ENCODE results near the gene NTSR1.

The NTSR1 gene

GRCh38 chr20:62694106-62694505, 14.5 kb upstream of the NTSR1 start:
- DNase-seq (ENCODE audit: low read depth, low spot score) = no peak

GRCh38 chr20:62694868-62695267, 13.8 kb upstream of the NTSR1 start:
- DNase-seq (ENCODE audit: low read depth, low spot score) = no peak

GRCh38 chr20:62695448-62696414, 12.9 kb upstream of the NTSR1 start:
- no peak for DNase-seq (ENCODE audit: low read depth, low spot score)

DNA sequence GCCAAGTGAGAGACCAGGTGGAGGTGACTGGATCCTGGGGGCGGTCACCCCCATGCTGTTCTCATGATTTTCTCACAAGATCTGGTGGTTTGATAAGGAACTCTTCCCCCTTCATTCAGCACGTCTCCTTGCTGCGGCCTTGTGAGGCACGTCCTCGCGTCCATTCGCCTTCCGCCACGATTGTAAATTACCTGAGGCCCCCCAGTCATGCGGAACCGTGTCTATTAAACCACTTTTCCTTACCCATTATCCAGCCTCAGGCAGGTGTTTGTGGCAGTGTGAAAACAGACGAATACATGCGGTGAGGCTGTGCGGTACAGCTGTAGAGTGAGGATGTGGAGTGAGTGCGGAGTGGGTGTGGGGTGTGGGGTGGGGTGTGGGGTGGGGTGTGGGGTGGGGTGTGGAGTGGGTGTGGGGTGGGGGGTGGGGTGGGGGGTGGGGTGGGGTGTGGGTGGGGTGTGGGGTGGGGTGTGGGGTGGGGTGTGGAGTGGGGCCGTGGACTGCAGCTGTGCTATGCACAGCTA, 12.1 kb upstream of the NTSR1 start:
- no peak for DNase-seq (ENCODE audit: low read depth, low spot score)

DNA sequence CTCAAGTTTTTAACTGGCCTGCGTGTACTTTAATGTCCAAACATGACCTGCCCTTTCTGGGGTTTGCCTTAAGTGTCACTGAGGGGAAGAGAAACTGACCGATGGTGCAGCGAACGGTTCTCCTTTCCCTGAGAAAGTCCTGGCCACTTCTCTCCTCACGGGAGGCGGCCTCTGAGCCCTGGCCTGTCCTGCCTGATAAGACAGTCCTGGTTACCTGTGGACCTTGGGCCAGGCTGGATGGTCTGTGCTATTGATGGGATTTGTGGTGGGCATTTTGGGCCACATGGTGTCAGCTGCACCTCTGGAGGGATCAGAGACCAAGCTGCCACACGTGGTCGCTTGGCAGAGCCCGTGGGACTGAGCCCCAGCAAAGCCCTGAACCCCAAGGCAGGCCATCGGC, 11.6 kb upstream of the NTSR1 start:
- no peak for DNase-seq (ENCODE audit: low read depth, low spot score)

DNA sequence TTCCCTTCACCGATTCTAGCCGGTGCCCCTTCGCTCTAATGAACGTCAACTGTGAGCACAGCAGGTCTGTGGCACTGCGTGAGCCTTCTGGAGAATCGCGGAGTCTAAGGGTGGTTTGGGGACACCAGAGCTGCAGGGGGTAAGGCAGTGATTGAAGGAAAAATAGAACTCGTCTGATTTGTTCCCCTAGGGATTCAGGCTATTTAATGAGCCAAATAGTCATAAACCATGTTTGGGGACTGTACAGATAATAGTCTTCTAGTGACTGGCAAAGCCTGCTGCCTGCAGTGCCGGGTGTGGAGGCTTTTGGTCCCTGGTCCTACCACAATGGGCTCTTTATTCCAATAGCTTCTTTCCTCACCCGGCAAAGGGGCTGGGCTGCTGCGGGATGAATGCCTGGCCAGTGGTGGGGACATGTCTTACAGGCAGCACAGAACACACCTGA, 11.1 kb upstream of the NTSR1 start:
- DNase-seq (ENCODE audit: low read depth, low spot score) = no peak

- DNase-seq (ENCODE audit: low read depth, low spot score) = no peak
Observed at GRCh38 chr20:62698231-62698630, 10.4 kb upstream of the NTSR1 start.

DNA sequence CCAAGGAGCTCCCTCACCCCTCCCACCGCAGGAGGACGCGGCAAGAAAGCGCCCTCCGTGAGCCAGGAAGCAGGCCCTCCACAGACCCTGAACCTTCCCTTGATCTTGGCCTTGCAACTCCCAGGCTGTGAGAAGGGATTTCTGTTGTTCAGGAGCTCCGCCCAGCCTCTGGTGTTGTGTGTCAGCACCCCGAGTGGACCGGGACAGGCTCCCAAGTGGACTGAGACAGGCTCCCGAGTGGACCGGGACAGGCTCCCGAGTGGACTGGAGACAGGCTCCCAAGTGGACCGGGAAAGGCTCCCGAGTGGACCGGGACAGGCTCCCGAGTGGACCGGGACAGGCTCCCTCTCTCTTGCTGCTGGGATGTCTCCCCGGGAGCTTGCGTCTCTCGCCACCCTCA, 9.3 kb upstream of the NTSR1 start:
- DNase-seq (ENCODE audit: low read depth, low spot score) = no peak

DNA sequence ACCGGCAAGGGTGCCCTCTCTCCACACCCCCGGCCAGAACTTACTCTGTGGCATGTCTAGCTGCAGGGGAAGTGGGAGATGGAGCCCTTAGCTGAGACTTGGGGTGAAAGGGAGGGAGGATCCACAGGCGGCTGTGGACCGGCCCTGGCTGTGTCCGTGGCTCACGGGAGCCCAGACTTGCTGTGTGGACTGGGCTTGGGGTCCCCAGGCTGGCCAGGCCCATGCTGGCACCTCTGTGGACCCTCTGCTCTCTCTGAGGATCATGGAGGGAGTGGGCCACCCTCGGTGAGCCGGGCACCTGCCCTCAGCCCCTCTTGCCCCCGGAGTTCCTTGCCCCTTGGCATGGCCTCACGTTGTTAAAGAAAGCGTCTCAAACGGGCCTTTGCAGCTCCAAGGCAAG, 8.9 kb upstream of the NTSR1 start:
- no peak for DNase-seq (ENCODE audit: low read depth, low spot score)

DNA sequence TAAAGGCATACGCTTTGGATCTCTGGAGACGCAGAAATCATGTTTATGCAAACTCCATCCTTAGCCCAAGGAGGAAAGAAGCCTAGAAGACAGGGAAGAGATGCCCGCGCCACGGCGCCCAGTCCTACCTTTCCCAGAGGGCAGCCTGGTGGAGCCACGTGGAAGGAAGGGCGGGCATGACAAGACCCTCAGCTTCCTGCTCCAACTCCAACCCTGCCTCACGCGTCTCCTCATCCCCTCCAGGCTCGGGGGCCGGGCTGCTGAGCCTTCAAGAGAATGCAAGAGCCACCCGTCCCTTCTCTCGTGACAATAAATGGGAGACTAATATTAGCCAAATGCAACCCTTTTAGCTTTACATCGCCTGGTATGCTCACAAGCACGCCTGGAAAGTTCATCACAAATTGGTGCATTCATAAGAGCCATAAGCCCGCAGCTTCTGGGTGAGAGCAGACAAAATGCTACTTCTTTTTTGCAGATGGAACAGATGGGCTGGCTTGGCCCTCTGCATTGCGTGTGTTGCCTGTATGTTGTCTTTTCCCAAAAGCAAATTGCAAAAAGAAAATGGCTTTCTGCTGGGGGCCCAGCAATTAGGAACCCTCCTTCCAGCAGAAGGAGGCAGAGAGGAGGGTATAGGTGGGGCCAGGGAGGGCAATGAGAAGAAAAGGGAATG, 8.2 kb upstream of the NTSR1 start:
- no peak for DNase-seq (ENCODE audit: low read depth, low spot score)

GRCh38 chr20:62701161-62702012, 7.2 kb upstream of the NTSR1 start:
- no peak for DNase-seq (ENCODE audit: low read depth, low spot score)

- DNase-seq (ENCODE audit: low read depth, low spot score) = no peak
Observed at GRCh38 chr20:62702013-62702300, 6.7 kb upstream of the NTSR1 start.

GRCh38 chr20:62702895-62703852, 5.5 kb upstream of the NTSR1 start:
- no peak for DNase-seq (ENCODE audit: low read depth, low spot score)

GRCh38 chr20:62703853-62704228, 4.8 kb upstream of the NTSR1 start:
- DNase-seq (ENCODE audit: low read depth, low spot score) = no peak

GRCh38 chr20:62704341-62704948, 4.2 kb upstream of the NTSR1 start:
- no peak for DNase-seq (ENCODE audit: low read depth, low spot score)

GRCh38 chr20:62705627-62706026, 3.0 kb upstream of the NTSR1 start:
- no peak for DNase-seq (ENCODE audit: low read depth, low spot score)

DNA sequence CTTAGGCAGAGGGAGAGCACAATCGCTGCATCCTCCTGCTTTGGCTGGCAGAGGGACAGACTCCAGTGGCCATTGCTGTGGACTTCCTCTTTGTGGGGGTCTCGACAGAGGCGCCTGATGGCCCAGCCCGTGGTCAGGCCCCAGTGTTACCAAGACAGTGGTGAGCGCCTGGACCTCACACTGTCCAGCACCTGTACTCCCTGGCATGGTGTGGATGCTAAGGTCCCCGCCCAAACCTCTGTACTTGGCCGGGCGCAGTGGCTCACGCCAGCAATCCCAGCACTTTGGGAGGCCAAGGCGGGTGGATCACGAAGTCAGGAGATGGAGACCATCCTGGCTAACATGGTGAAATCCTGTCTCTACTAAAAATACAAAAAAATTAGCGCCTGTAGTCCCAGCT, 2.3 kb upstream of the NTSR1 start:
- DNase-seq (ENCODE audit: low read depth, low spot score) = no peak

- DNase-seq (ENCODE audit: low read depth, low spot score) = no peak
Observed at GRCh38 chr20:62706857-62707256, 1.8 kb upstream of the NTSR1 start.

- no peak for DNase-seq (ENCODE audit: low read depth, low spot score)
Observed at GRCh38 chr20:62707276-62707920, 1.2 kb upstream of the NTSR1 start.
